SK-N-SH treated with all-trans-retinoic acid at 6 μM for 48 hours (cell line): ENCODE data around the gene UNG.

Experiments used
- ATAC-seq: fragments of 200-7000 bp; cut with Tn5 transposase; 3 replicates; pipeline ENCODE4 v1.9.1; 2020; ENCODE audit warnings: mild to moderate bottlenecking, moderate library complexity
- ARNTL ChIP-seq: fragments of 450-650 bp; formaldehyde crosslinking; IDR thresholded peaks from 2 replicates; pipeline ENCODE4 v1.5.0; 2020; ENCODE audit warnings: low read depth, mild to moderate bottlenecking, moderate library complexity, borderline replicate concordance
- CSDC2 ChIP-seq: fragments of 250-450 bp; sonication (Bioruptor Pico); IDR thresholded peaks from 2 replicates; pipeline ENCODE4 v1.5.0; 2020; ENCODE audit warnings: mild to moderate bottlenecking, moderate library complexity
- ESRRG ChIP-seq: fragments of 250-450 bp; sonication (Bioruptor Pico); IDR thresholded peaks from 2 replicates; pipeline ENCODE4 v1.6.1; 2021; ENCODE audit warnings: mild to moderate bottlenecking
- GLIS3 ChIP-seq: fragments of 250-450 bp; sonication (Bioruptor Pico); IDR thresholded peaks from 2 replicates; pipeline ENCODE4 v1.5.0; 2020; ENCODE audit warnings: mild to moderate bottlenecking, moderate library complexity
- OSR1 ChIP-seq: fragments of 250-450 bp; sonication (Bioruptor Pico); IDR thresholded peaks from 2 replicates; pipeline ENCODE4 v1.8.0; 2022; ENCODE audit warnings: moderate library complexity, mild to moderate bottlenecking, inconsistent platforms
- PPARA ChIP-seq: fragments of 250-450 bp; sonication (Bioruptor Pico); IDR thresholded peaks from 2 replicates; pipeline ENCODE4 v1.5.0; 2020; ENCODE audit warnings: mild to moderate bottlenecking, borderline replicate concordance
- RARB ChIP-seq: fragments of 250-450 bp; sonication (Bioruptor Pico); IDR thresholded peaks from 2 replicates; pipeline ENCODE4 v1.8.0; 2021; ENCODE audit warnings: mild to moderate bottlenecking, moderate library complexity
- SNAI2 ChIP-seq: fragments of 250-450 bp; sonication (Bioruptor Pico); IDR thresholded peaks from 2 replicates; pipeline ENCODE4 v1.5.0; 2020; ENCODE audit warnings: mild to moderate bottlenecking, moderate library complexity
- TCF4 ChIP-seq: fragments of 250-450 bp; sonication (Bioruptor Pico); IDR thresholded peaks from 2 replicates; pipeline ENCODE4 v1.8.0; 2021; ENCODE audit warnings: mild to moderate bottlenecking, moderate library complexity, borderline replicate concordance
- ZC3H10 ChIP-seq: fragments of 250-450 bp; sonication (Bioruptor Pico); IDR thresholded peaks from 2 replicates; pipeline ENCODE4 v1.5.1; 2021; ENCODE audit warnings: mild to moderate bottlenecking, moderate library complexity
- ZFP3 ChIP-seq: fragments of 250-450 bp; sonication (Bioruptor Pico); IDR thresholded peaks from 2 replicates; pipeline ENCODE4 v1.5.0; 2020; ENCODE audit warnings: mild to moderate bottlenecking, moderate library complexity
- ZFP30 ChIP-seq: fragments of 450-650 bp; formaldehyde crosslinking; IDR thresholded peaks from 2 replicates; pipeline ENCODE4 v1.5.0; 2022; ENCODE audit warnings: mild to moderate bottlenecking, moderate library complexity
- ZNF565 ChIP-seq: fragments of 450-650 bp; formaldehyde crosslinking; conservative IDR thresholded peaks from 2 replicates; pipeline ENCODE4 v1.5.0; 2020; ENCODE audit warnings: low read depth, mild to moderate bottlenecking, moderate library complexity
- ZNF70 ChIP-seq: fragments of 450-650 bp; formaldehyde crosslinking; IDR thresholded peaks from 2 replicates; pipeline ENCODE4 v1.5.0; 2020; ENCODE audit warnings: mild to moderate bottlenecking, moderate library complexity
- TF ChIP-seq, protein P1 (sequence below): fragments of 250-450 bp; sonication (Bioruptor Pico); IDR thresholded peaks from 2 replicates; pipeline ENCODE4 v1.5.0; 2020; ENCODE audit warnings: mild to moderate bottlenecking, moderate library complexity
- TF ChIP-seq, protein P2 (sequence below): fragments of 250-450 bp; sonication (Bioruptor Pico); IDR thresholded peaks from 2 replicates; pipeline ENCODE4 v1.8.0; 2020; ENCODE audit warnings: mild to moderate bottlenecking, moderate library complexity, borderline replicate concordance
- TF ChIP-seq, protein P3 (sequence below): fragments of 250-450 bp; sonication (Bioruptor Pico); IDR thresholded peaks from 2 replicates; pipeline ENCODE4 v1.5.1; 2020; ENCODE audit warnings: low read depth, mild to moderate bottlenecking, moderate library complexity

UNG gene

DNA sequence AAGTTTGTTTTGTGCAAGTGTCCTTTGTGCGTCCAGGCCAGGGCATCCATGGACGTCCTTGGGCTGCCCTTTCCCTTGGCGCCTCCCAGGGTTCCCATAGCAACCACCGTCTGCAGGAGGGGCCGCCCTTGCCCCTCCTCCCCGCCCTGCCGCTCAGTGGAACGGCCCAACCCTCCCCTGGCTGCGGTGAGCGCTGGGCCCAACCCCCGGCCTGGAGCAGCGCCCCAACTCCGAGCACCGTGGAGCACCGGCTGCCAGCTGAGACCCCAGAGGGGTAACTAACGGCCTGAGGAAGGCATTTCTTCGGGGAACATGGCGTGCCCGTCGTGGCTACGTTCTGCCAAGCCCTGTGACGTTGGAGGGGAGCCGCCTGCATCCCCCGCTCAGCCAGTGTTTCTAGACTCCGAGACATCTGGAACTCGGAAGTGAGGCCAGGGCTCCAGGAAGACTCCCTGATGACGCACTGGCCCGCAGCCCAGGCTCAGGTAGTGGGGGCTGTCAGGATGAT, 13.6 kb downstream of the UNG start:
- ATAC-seq: peak; percentile 94
- TF ChIP-seq ZNF565 (CRISPR knock-in tag): no peak
- TF ChIP-seq, protein P1, sequence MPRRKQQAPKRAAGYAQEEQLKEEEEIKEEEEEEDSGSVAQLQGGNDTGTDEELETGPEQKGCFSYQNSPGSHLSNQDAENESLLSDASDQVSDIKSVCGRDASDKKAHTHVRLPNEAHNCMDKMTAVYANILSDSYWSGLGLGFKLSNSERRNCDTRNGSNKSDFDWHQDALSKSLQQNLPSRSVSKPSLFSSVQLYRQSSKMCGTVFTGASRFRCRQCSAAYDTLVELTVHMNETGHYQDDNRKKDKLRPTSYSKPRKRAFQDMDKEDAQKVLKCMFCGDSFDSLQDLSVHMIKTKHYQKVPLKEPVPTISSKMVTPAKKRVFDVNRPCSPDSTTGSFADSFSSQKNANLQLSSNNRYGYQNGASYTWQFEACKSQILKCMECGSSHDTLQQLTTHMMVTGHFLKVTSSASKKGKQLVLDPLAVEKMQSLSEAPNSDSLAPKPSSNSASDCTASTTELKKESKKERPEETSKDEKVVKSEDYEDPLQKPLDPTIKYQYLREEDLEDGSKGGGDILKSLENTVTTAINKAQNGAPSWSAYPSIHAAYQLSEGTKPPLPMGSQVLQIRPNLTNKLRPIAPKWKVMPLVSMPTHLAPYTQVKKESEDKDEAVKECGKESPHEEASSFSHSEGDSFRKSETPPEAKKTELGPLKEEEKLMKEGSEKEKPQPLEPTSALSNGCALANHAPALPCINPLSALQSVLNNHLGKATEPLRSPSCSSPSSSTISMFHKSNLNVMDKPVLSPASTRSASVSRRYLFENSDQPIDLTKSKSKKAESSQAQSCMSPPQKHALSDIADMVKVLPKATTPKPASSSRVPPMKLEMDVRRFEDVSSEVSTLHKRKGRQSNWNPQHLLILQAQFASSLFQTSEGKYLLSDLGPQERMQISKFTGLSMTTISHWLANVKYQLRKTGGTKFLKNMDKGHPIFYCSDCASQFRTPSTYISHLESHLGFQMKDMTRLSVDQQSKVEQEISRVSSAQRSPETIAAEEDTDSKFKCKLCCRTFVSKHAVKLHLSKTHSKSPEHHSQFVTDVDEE: peak; percentile 42; the same call in 1 of the 2 replicates
- TF ChIP-seq ESRRG (CRISPR knock-in tag): 0 out of 2 replicates have a peak, but pooled peaks have one; percentile 17
- no peak for TF ChIP-seq ZFP3 (CRISPR knock-in tag)
- no peak for TF ChIP-seq GLIS3 (CRISPR knock-in tag)
- TF ChIP-seq ZFP30 (CRISPR knock-in tag): no peak
- TF ChIP-seq, protein P2, sequence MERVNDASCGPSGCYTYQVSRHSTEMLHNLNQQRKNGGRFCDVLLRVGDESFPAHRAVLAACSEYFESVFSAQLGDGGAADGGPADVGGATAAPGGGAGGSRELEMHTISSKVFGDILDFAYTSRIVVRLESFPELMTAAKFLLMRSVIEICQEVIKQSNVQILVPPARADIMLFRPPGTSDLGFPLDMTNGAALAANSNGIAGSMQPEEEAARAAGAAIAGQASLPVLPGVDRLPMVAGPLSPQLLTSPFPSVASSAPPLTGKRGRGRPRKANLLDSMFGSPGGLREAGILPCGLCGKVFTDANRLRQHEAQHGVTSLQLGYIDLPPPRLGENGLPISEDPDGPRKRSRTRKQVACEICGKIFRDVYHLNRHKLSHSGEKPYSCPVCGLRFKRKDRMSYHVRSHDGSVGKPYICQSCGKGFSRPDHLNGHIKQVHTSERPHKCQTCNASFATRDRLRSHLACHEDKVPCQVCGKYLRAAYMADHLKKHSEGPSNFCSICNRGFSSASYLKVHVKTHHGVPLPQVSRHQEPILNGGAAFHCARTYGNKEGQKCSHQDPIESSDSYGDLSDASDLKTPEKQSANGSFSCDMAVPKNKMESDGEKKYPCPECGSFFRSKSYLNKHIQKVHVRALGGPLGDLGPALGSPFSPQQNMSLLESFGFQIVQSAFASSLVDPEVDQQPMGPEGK (CRISPR knock-in tag): peak; percentile 15; the same call in 1 of the 2 replicates
- TF ChIP-seq, protein P3, sequence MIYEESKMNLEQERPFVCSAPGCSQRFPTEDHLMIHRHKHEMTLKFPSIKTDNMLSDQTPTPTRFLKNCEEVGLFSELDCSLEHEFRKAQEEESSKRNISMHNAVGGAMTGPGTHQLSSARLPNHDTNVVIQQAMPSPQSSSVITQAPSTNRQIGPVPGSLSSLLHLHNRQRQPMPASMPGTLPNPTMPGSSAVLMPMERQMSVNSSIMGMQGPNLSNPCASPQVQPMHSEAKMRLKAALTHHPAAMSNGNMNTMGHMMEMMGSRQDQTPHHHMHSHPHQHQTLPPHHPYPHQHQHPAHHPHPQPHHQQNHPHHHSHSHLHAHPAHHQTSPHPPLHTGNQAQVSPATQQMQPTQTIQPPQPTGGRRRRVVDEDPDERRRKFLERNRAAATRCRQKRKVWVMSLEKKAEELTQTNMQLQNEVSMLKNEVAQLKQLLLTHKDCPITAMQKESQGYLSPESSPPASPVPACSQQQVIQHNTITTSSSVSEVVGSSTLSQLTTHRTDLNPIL (CRISPR knock-in tag): no peak
- no peak for TF ChIP-seq ZNF70 (CRISPR knock-in tag)
- no peak for TF ChIP-seq ARNTL (CRISPR knock-in tag)
- TF ChIP-seq TCF4: peak; percentile 61; the same call in 1 of the 2 replicates
- TF ChIP-seq, all 23 proteins: peak for 4

DNA sequence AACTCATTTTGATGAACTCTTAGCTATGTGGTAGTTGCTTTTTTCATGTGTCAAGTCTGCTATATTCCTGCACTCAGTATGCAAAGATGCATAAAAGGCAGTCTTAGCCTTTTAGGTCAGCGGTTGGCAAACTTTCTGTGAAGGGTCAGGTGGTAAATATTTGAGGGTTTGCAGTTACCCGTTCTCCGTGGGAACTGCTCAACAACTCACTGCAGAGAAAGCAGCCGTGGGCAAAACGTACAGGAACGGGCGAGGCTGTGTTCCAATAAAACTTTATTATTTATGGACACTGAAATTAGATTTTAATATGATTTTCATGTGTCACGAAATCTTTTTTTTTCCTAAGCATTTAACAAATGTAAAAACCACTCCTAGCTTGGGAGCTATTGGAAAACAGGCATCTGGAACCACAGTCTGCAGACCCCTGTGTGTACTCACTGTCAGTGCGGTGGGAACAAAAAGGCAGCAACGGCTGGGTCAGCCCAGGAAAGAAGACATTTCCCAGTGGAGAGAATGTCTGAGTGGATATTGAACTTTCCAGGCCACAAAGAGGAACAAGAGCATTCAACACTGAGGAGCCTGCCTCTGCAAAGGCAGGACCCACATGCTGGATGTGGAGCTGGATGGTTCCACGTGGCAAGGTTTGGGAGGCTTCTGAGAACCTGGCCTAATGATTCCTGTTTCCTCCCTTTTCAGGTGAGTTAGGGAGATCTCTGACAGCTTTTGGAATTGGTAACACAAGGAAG, 15.5 kb downstream of the UNG start:
- no peak for ATAC-seq
- no peak for TF ChIP-seq ARNTL (CRISPR knock-in tag)
- TF ChIP-seq, protein P2 (CRISPR knock-in tag): no peak
- no peak for TF ChIP-seq PPARA (CRISPR knock-in tag)
- TF ChIP-seq ESRRG (CRISPR knock-in tag): no peak
- TF ChIP-seq GLIS3 (CRISPR knock-in tag): no peak
- no peak for TF ChIP-seq RARB
- TF ChIP-seq OSR1: no peak
- no peak for TF ChIP-seq CSDC2 (CRISPR knock-in tag)

DNA sequence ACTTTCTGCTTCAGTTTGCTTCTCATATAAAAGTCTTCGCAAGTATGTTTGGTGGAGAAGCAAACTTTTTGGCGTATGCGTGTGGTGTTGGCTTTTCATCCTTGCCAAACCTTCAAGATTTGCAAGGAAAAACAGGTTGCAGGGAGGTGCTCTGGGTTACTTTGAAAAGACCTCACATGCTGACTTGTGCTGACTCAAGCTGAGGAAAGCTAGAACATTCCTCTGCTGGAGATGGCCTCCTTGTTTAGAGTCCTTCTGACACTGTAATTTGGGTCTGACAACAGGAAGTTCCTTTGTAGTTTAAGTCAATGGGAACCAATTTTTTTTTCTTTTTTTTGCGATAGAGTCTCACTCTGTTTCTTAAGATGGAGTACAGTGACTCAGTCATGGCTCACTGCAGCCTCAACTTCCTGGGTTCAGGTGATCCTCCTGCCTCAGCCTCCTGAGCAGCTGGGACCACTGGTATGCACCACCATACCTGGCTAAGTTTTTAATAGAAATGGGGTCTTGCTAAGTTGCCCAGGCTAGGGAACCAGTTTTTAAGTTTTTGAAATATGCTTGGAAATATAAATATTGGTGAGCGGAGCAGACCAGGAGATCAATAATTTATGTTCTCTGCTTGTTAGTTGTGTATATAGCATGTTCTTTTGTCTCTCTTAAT, 16.4 kb downstream of the UNG start:
- TF ChIP-seq ZC3H10 (CRISPR knock-in tag): no peak
- TF ChIP-seq, protein P2 (CRISPR knock-in tag): no peak
- no peak for TF ChIP-seq OSR1
- TF ChIP-seq GLIS3 (CRISPR knock-in tag): no peak
- TF ChIP-seq ZFP3 (CRISPR knock-in tag): no peak
- TF ChIP-seq SNAI2 (CRISPR knock-in tag): no peak
- no peak for TF ChIP-seq ZNF70 (CRISPR knock-in tag)
- TF ChIP-seq PPARA (CRISPR knock-in tag): no peak
- ATAC-seq: no peak
